A673 (cell line): ENCODE results near the gene ECE1. TPM values are rescaled to one million over a fixed set of nuclear protein-coding genes. Genes with fewer than 3 reads are reported as not detected.
A peak's percentile ranks its signal among the peaks of the same experiment; 100 is the strongest.

Experiments used
- BruUV-seq: library from RNA; stranded (reverse); fragments of 400-500 nt; replicated peaks from 2 replicates; lab custom pipeline; 2021; lab: Mats Ljungman, UMichigan
- CTCF ChIA-PET: fragments of 300-600 bp; sonication (Branson Sonifier 250); formaldehyde crosslinking; loops from one replicate; lab custom pipeline; 2022; ENCODE audit warnings: antibody characterized with exemption; lab: Charles Lee
- POLR2A ChIA-PET: fragments of 300-600 bp; sonication (Branson Sonifier 250); formaldehyde crosslinking; loops from one replicate; lab custom pipeline; 2022; ENCODE audit warnings: antibody characterized with exemption; ENCODE audit not compliant: low non-redundant PET; lab: Charles Lee
- DNase-seq: peaks from one replicate; pipeline ENCODE4 v3.0.0-alpha.2; 2015; ENCODE audit warnings: low spot score
- H3K27ac ChIP-seq: fragments of 200-600 bp; sonication (generic); 2 replicates; pipeline ENCODE4 v1.5.1; 2016; ENCODE audit warnings: mixed run types, low read depth, mild to moderate bottlenecking, mixed read lengths, antibody characterized with exemption, low read length; ENCODE audit not compliant: poor library complexity, severe bottlenecking
- H3K27me3 ChIP-seq: fragments of 200-600 bp; sonication (generic); replicated peaks from 2 replicates; pipeline ENCODE4 v1.6.1; 2017; ENCODE audit warnings: mixed run types, low read depth, mild to moderate bottlenecking, mixed read lengths, antibody characterized with exemption, low read length; ENCODE audit not compliant: insufficient read depth, poor library complexity
- H3K36me3 ChIP-seq: fragments of 200-600 bp; sonication (generic); 2 replicates; pipeline ENCODE4 v1.6.1; 2016; ENCODE audit warnings: mixed run types, mild to moderate bottlenecking, mixed read lengths, antibody characterized with exemption, low read length; ENCODE audit not compliant: insufficient read depth, poor library complexity, severe bottlenecking
- H3K4me1 ChIP-seq: fragments of 200-600 bp; sonication (generic); 2 replicates; pipeline ENCODE4 v1.6.1; 2017; ENCODE audit warnings: mixed run types, mild to moderate bottlenecking, mixed read lengths, antibody characterized with exemption, low read length; ENCODE audit not compliant: insufficient read depth, poor library complexity, severe bottlenecking
- H3K4me3 ChIP-seq: fragments of 200-600 bp; sonication (generic); 2 replicates; pipeline ENCODE4 v1.5.1; 2016; ENCODE audit warnings: low read depth, mixed run types, mild to moderate bottlenecking, mixed read lengths, low read length; ENCODE audit not compliant: poor library complexity, severe bottlenecking
- H3K9me3 ChIP-seq: fragments of 200-600 bp; sonication (generic); 2 replicates; pipeline ENCODE4 v1.6.1; 2016; ENCODE audit warnings: mixed run types, low read depth, mild to moderate bottlenecking, mixed read lengths, antibody characterized with exemption, low read length; ENCODE audit not compliant: poor library complexity, severe bottlenecking
- EZH2 ChIP-seq: fragments of 200-600 bp; sonication (generic); IDR thresholded peaks from 2 replicates; pipeline ENCODE4 v1.6.1; 2017; ENCODE audit warnings: borderline replicate concordance, low read depth, mild to moderate bottlenecking, mixed read lengths, antibody characterized with exemption, low read length; ENCODE audit not compliant: poor library complexity, severe bottlenecking
- intact Hi-C: fragments of 100-400 bp; cut with micrococcal nuclease; formaldehyde crosslinking; loops from one replicate; pipeline ENCODE4 v1.10.0; 2022; ENCODE audit not compliant: unreplicated experiment
- total RNA-seq: library from RNA; stranded (reverse); gene quantifications from 2 replicates; pipeline ENCODE4 v1.2.3, GENCODE V29; 2021
- TF ChIP-seq, protein P1 (sequence below): fragments of 300-800, 200-600 bp; sonication (generic); conservative IDR thresholded peaks from 2 replicates; pipeline ENCODE4 v1.5.1; 2017; ENCODE audit warnings: low read depth, mild to moderate bottlenecking, antibody characterized with exemption, low read length, moderate library complexity, mixed read lengths

ECE1 gene
- total RNA-seq, 1 experiment from 2014 or later: 31.5 TPM

DNA sequence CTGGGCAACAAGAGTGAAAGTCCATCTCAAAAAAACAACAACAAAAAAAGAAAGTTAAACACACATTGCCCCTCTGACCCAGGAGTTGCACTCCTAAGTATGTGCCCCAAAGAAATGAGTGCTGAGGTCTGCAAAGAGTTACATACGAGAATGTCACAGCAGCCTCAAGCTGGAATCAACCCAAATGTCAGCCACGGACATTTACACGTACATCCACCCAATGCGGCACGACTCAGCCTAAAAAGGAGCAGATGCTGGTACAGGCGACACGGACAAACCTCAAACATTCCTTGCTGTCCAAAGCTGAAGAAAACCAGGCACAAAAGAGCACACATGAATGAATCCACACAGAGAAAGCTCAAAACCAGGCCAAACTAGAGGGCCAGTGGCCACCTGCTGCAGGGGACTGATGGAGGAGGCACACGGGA lies 46.8 kb upstream of the ECE1 start:
- ChIA-PET POLR2A (interaction anchor here (0.5 kb wide), 1 partner anchor 277 kb away, joined by 3 read pairs; no protein-coding TSS in a partner anchor), CTCF (interaction anchor here (1.1 kb wide), 1 partner anchor 82 kb away, joined by 3 read pairs; no protein-coding TSS in a partner anchor)
- BruUV-seq: no TSS peak
- Histone ChIP-seq H3K4me1 (peaks cover 30% of the 10 kb centered on the region), H3K4me3 (no peak overlapping the region), H3K27ac (no peak overlapping the region), H3K27me3 (no peaks in the 10 kb centered on the region), H3K36me3 (no peaks in the 10 kb centered on the region), H3K9me3 (no peaks in the 10 kb centered on the region)
- intact Hi-C loops: no loop called here
- no peak for TF ChIP-seq EZH2
- TF ChIP-seq, protein P1, sequence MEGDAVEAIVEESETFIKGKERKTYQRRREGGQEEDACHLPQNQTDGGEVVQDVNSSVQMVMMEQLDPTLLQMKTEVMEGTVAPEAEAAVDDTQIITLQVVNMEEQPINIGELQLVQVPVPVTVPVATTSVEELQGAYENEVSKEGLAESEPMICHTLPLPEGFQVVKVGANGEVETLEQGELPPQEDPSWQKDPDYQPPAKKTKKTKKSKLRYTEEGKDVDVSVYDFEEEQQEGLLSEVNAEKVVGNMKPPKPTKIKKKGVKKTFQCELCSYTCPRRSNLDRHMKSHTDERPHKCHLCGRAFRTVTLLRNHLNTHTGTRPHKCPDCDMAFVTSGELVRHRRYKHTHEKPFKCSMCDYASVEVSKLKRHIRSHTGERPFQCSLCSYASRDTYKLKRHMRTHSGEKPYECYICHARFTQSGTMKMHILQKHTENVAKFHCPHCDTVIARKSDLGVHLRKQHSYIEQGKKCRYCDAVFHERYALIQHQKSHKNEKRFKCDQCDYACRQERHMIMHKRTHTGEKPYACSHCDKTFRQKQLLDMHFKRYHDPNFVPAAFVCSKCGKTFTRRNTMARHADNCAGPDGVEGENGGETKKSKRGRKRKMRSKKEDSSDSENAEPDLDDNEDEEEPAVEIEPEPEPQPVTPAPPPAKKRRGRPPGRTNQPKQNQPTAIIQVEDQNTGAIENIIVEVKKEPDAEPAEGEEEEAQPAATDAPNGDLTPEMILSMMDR: no peak
- no peak for DNase-seq

DNA sequence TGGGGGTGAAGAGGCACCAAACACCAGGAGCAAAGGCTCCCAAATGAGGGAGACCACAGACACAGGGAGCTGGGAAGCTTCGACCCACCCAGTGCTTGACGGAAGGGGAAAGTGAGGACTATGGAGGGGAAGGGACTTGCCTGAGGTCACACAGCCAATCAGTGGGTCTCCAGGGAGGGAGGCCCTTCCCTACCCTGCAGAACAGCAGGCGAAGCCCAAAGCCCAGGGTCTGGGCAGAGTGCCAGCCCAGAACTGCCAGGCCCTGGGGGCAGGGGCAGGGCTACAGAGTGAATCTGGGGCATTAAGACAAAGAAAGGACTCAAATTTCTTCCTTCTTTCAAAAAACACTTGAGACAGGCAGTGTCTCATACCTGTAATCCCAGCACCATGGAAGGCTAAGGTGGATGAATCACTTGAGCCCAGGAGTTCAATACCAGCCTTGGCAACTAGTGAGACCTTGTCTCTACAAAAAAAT lies 45.5 kb upstream of the ECE1 start:
- H3K4me3 ChIP-seq: no peak overlapping the region
- CTCF ChIA-PET: no interaction called here
- POLR2A ChIA-PET: no interaction called here
- no peaks in the 10 kb centered on the region for H3K27me3 ChIP-seq
- no peaks in the 10 kb centered on the region for H3K9me3 ChIP-seq
- intact Hi-C loops: no loop called here
- peaks cover 35% of the 10 kb centered on the region for H3K4me1 ChIP-seq
- peak; percentile 73 for DNase-seq
- peak overlapping the region; percentile 70 for H3K27ac ChIP-seq
- no TSS peak for BruUV-seq
- no peak for TF ChIP-seq EZH2
- TF ChIP-seq, protein P1: no peak
- no peaks in the 10 kb centered on the region for H3K36me3 ChIP-seq

DNA sequence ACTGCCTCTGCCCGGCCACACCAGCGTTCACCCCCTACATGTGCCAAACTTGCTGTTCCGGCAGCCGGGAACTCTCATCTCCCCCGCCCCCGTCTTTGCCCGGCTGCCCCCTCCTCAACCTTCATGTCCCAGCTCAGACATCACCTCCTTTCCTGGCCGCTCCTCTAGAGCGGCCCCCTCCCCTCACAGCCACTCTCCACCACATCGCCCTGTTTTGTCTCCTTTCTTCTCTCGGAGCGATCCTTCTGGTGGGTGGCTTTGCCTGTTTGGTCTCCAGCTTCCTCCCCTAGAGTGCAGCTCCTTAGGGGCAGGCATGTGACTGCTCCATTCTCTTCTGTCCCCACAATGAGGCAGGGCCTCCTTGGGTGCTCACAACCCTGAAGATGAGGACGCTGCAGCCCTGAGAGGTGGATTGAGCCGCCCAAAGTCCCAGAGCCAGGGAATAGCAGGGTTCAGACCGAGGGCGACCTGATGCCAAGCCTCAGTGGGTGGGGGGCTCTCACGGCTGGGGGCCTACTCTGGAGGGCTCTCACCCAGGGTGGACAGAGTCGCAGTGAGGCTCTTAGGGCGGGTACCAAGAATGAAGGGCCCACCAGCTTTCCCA lies 44.9 kb upstream of the ECE1 start:
- POLR2A ChIA-PET: no interaction called here
- DNase-seq: no peak
- TF ChIP-seq, protein P1: 0 out of 2 replicates have a peak, but pooled peaks have one; percentile 24
- no peak for TF ChIP-seq EZH2
- Histone ChIP-seq H3K9me3 (no peaks in the 10 kb centered on the region), H3K27me3 (no peaks in the 10 kb centered on the region), H3K36me3 (no peaks in the 10 kb centered on the region), H3K4me1 (peaks cover 35% of the 10 kb centered on the region), H3K27ac (peak overlapping the region; percentile 70), H3K4me3 (peak overlapping the region; percentile 50)
- intact Hi-C loops: no loop called here
- no TSS peak for BruUV-seq
- CTCF ChIA-PET: interaction anchor here (0.7 kb wide), 1 partner anchor 22 kb away, joined by 4 read pairs; no protein-coding TSS in a partner anchor
